Panc1 (cell line): Measurements from ENCODE around the gene HLA-G.

Experiments used
- CTCF ChIP-seq: fragments of 450-650 bp; IDR thresholded peaks from 2 replicates; pipeline ENCODE4 v1.5.1; 2017; ENCODE audit warnings: mild to moderate bottlenecking
- POLR2AphosphoS5 ChIP-seq: IDR thresholded peaks from 2 replicates; pipeline ENCODE4 v1.6.1; 2012; ENCODE audit warnings: mild to moderate bottlenecking, low read depth, low read length, moderate library complexity
- SIN3A ChIP-seq: IDR thresholded peaks from 2 replicates; pipeline ENCODE4 v1.6.1; 2012; ENCODE audit warnings: low read depth, mild to moderate bottlenecking, low read length, moderate library complexity, borderline replicate concordance; ENCODE audit not compliant: insufficient read depth
- TCF7L2 ChIP-seq: IDR thresholded peaks from 2 replicates; pipeline ENCODE4 v1.6.1; 2011; ENCODE audit warnings: mild to moderate bottlenecking, low read depth, low read length, inconsistent platforms
- TF ChIP-seq, protein P1 (sequence below), 2 experiments: IDR thresholded peaks; 2 replicates each; pipeline ENCODE4 v1.6.1; 2011 to 2012; ENCODE audit warnings: low read depth in 2 of 2, control low read depth in 1 of 2, low read length in 1 of 2, mild to moderate bottlenecking in 1 of 2, moderate library complexity in 1 of 2; ENCODE audit not compliant: insufficient read depth in 1 of 2

DNA sequence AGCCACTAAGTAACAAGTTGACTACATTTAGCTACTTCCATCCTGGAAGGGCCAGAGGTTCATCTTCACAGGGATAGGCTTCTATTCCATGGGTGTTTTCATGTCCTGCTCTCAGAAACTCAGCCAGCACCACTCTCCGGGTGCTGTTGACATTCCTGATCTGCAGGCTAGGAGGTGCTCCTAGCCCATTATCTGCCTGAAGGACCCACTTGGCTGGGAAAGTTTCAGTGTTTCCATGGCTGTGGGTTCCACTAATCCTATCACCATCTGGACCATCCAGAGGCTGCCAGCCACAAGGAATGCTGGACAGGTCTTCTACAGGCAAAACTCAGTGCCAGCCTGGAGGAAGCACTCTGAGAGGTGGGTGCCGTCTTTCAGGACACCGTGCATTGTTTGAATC lies 45.2 kb downstream of the HLA-G start:
- no peak for TF ChIP-seq TCF7L2
- no peak for TF ChIP-seq SIN3A
- TF ChIP-seq CTCF: no peak
- TF ChIP-seq POLR2AphosphoS5: no peak
- TF ChIP-seq, protein P1, sequence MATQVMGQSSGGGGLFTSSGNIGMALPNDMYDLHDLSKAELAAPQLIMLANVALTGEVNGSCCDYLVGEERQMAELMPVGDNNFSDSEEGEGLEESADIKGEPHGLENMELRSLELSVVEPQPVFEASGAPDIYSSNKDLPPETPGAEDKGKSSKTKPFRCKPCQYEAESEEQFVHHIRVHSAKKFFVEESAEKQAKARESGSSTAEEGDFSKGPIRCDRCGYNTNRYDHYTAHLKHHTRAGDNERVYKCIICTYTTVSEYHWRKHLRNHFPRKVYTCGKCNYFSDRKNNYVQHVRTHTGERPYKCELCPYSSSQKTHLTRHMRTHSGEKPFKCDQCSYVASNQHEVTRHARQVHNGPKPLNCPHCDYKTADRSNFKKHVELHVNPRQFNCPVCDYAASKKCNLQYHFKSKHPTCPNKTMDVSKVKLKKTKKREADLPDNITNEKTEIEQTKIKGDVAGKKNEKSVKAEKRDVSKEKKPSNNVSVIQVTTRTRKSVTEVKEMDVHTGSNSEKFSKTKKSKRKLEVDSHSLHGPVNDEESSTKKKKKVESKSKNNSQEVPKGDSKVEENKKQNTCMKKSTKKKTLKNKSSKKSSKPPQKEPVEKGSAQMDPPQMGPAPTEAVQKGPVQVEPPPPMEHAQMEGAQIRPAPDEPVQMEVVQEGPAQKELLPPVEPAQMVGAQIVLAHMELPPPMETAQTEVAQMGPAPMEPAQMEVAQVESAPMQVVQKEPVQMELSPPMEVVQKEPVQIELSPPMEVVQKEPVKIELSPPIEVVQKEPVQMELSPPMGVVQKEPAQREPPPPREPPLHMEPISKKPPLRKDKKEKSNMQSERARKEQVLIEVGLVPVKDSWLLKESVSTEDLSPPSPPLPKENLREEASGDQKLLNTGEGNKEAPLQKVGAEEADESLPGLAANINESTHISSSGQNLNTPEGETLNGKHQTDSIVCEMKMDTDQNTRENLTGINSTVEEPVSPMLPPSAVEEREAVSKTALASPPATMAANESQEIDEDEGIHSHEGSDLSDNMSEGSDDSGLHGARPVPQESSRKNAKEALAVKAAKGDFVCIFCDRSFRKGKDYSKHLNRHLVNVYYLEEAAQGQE (IDR thresholded peaks at IDR 0.05; ENCODE audit: insufficient read depth in 1 of 2, low read depth in 2 of 2, low read length in 1 of 2): no peak
